Keratinocyte (primary cell): ENCODE data around the gene DHRSX. TPM values are rescaled to one million over a fixed set of nuclear protein-coding genes. Genes with fewer than 3 reads are reported as not detected.

ENCODE experiments used
- DNase-seq: peaks from one replicate; pipeline ENCODE4 v3.0.0-alpha.2; 2011; ENCODE audit warnings: low read depth, missing footprints, low spot score
- FAIRE-seq: peaks from 2 replicates; lab custom pipeline; 2011; peaks lifted over from hg19 to GRCh38; lab: Jason Lieb, UNC
- H2AFZ ChIP-seq: 2 replicates; pipeline ENCODE4 v1.6.0; 2012; ENCODE audit warnings: low read length, control low read depth, inconsistent platforms; ENCODE audit not compliant: control insufficient read depth
- H3K27ac ChIP-seq: 2 replicates; pipeline ENCODE4 v1.5.1; 2011; ENCODE audit warnings: low read length; ENCODE audit not compliant: control insufficient read depth, insufficient read depth
- H3K27me3 ChIP-seq: 3 replicates; pipeline ENCODE4 v1.6.0; 2011; ENCODE audit warnings: low read length; ENCODE audit not compliant: control insufficient read depth, insufficient read depth; ENCODE audit errors: extremely low read depth
- H3K36me3 ChIP-seq, 2 experiments: 2 replicates in 1 of 2; 3 replicates in 1 of 2; pipeline ENCODE4 v1.5.1; 2011; ENCODE audit warnings: low read length in 2 of 2, mild to moderate bottlenecking in 1 of 2; ENCODE audit not compliant: control insufficient read depth in 2 of 2, insufficient read depth in 2 of 2; ENCODE audit errors: extremely low read depth in 1 of 2
- H3K4me1 ChIP-seq: 3 replicates; pipeline ENCODE4 v1.5.1; 2011; ENCODE audit warnings: low read length; ENCODE audit not compliant: control insufficient read depth, insufficient read depth; ENCODE audit errors: extremely low read depth
- H3K4me2 ChIP-seq: 3 replicates; pipeline ENCODE4 v1.6.0; 2011; ENCODE audit warnings: low read depth, low read length; ENCODE audit not compliant: control insufficient read depth, insufficient read depth; ENCODE audit errors: extremely low read depth
- H3K4me3 ChIP-seq, 3 experiments: fragments of 200-600 bp in 1 of 3; sonication (generic) in 1 of 3; 2 replicates in 2 of 3; 3 replicates in 1 of 3; pipeline ENCODE4 v1.5.1; 2011 to 2016; ENCODE audit warnings: low read length in 3 of 3, mild to moderate bottlenecking in 3 of 3, control low read depth in 2 of 3, inconsistent platforms in 1 of 3, low read depth in 1 of 3, mixed read lengths in 1 of 3, mixed run types in 1 of 3, moderate library complexity in 1 of 3; ENCODE audit not compliant: control insufficient read depth in 2 of 3, insufficient read depth in 2 of 3; ENCODE audit errors: extremely low read depth in 1 of 3
- H3K79me2 ChIP-seq: 2 replicates; pipeline ENCODE4 v1.6.0; 2012; ENCODE audit warnings: low read length; ENCODE audit not compliant: control insufficient read depth, insufficient read depth
- H3K9ac ChIP-seq: 3 replicates; pipeline ENCODE4 v1.6.0; 2011; ENCODE audit warnings: low read length; ENCODE audit not compliant: control insufficient read depth, insufficient read depth; ENCODE audit errors: extremely low read depth
- H3K9me1 ChIP-seq: 3 replicates; pipeline ENCODE4 v1.6.0; 2011; ENCODE audit warnings: low read length; ENCODE audit not compliant: control insufficient read depth, insufficient read depth; ENCODE audit errors: extremely low read depth
- H3K9me3 ChIP-seq: 2 replicates; pipeline ENCODE4 v1.5.1; 2012; ENCODE audit warnings: low read depth, low read length; ENCODE audit not compliant: control insufficient read depth
- H4K20me1 ChIP-seq: 3 replicates; pipeline ENCODE4 v1.6.0; 2011; ENCODE audit warnings: low read length; ENCODE audit not compliant: control insufficient read depth, insufficient read depth; ENCODE audit errors: extremely low read depth
- EZH2 ChIP-seq: IDR thresholded peaks from one replicate; pipeline ENCODE4 v1.6.1; 2012; ENCODE audit warnings: inconsistent platforms, mild to moderate bottlenecking, low read length, moderate library complexity
- dilution Hi-C: fragments of 300-500 bp; cut with MboI; formaldehyde crosslinking; loops from one replicate; pipeline ENCODE4 v1.7.0; 2020; ENCODE audit warnings: low sequenced_read_pairs; ENCODE audit not compliant: extremely low pct_ligation_motif_present
- polyA plus RNA-seq, 5 experiments: library from polyadenylated mRNA; depleted of rRNA in 3 of 5; stranded (reverse) in 3 of 5; stranded (forward) in 1 of 5; unstranded in 1 of 5; fragments of >200 nt; gene quantifications; 1 replicate in 1 of 5; 2 replicates in 3 of 5; 3 replicates in 1 of 5; pipeline versions ENCODE4 v1.2.1 to v1.2.3, GENCODE V29; 2011 to 2012; ENCODE audit warnings: missing spikeins in 2 of 5, low read depth in 1 of 5, low replicate concordance in 1 of 5
- TF ChIP-seq, protein P1 (sequence below), 3 experiments: IDR thresholded peaks in 1 of 3; conservative IDR thresholded peaks in 1 of 3; optimal IDR thresholded peaks in 1 of 3; 2 replicates in 2 of 3; 3 replicates in 1 of 3; pipeline versions ENCODE3 to v1.5.1; 2011; ENCODE audit warnings: low read length in 3 of 3, mild to moderate bottlenecking in 3 of 3, moderate library complexity in 2 of 3, control low read depth in 1 of 3, inconsistent platforms in 1 of 3; ENCODE audit not compliant: insufficient read depth in 2 of 3; ENCODE audit errors: extremely low read depth in 1 of 3

Gene DHRSX
- polyA plus RNA-seq, 1 donor (not counting 4 experiments of a cell fraction or from before 2014, with no cell fraction given), result 20.4 TPM

DNA sequence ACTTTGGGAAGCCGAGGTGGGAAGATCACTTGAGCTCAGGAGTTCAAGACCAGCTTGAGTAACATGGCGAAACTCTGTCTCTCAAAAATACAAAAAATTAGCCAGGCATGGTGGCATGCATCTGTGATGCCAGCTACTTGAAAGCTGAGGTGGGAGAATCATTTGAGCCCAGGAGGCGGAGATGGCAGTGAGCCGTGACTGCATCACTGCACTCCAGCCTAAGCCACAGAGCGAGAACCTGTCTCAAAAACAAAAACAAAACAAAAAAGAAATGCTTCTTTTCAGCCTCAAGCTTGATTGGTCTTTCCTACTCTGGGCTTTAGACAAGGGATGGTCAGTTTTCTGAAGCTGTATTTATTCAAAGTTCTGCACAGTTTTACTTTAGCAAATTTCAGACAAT, 15.8 kb upstream of the DHRSX start:
- no peaks in the 10 kb centered on the region for H3K79me2 ChIP-seq
- no peak overlapping the region for H2AFZ ChIP-seq
- no peak overlapping the region for H3K27ac ChIP-seq
- no peaks in the 10 kb centered on the region for H3K9me1 ChIP-seq
- dilution Hi-C loops, result no loop called here
- no peak overlapping the region for H3K4me2 ChIP-seq
- DNase-seq (no peak), FAIRE-seq (no peak)
- no peaks in the 10 kb centered on the region for H3K36me3 ChIP-seq
- H3K27me3 ChIP-seq, result no peaks in the 10 kb centered on the region
- TF ChIP-seq, protein P1, sequence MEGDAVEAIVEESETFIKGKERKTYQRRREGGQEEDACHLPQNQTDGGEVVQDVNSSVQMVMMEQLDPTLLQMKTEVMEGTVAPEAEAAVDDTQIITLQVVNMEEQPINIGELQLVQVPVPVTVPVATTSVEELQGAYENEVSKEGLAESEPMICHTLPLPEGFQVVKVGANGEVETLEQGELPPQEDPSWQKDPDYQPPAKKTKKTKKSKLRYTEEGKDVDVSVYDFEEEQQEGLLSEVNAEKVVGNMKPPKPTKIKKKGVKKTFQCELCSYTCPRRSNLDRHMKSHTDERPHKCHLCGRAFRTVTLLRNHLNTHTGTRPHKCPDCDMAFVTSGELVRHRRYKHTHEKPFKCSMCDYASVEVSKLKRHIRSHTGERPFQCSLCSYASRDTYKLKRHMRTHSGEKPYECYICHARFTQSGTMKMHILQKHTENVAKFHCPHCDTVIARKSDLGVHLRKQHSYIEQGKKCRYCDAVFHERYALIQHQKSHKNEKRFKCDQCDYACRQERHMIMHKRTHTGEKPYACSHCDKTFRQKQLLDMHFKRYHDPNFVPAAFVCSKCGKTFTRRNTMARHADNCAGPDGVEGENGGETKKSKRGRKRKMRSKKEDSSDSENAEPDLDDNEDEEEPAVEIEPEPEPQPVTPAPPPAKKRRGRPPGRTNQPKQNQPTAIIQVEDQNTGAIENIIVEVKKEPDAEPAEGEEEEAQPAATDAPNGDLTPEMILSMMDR (optimal IDR thresholded peaks at IDR 0.05 in 1 of 3, IDR thresholded peaks at IDR 0.05 in 1 of 3, conservative IDR thresholded peaks at IDR 0.05 in 1 of 3; ENCODE audit: extremely low read depth in 1 of 3, insufficient read depth in 2 of 3, low read length in 3 of 3), result no peak
- no peak for TF ChIP-seq EZH2
- no peaks in the 10 kb centered on the region for H4K20me1 ChIP-seq
- peaks cover 3% of the 10 kb centered on the region for H3K9me3 ChIP-seq
- no peaks in the 10 kb centered on the region for H3K4me1 ChIP-seq
- no peak overlapping the region for H3K4me3 ChIP-seq
- H3K9ac ChIP-seq, result no peak overlapping the region

DNA sequence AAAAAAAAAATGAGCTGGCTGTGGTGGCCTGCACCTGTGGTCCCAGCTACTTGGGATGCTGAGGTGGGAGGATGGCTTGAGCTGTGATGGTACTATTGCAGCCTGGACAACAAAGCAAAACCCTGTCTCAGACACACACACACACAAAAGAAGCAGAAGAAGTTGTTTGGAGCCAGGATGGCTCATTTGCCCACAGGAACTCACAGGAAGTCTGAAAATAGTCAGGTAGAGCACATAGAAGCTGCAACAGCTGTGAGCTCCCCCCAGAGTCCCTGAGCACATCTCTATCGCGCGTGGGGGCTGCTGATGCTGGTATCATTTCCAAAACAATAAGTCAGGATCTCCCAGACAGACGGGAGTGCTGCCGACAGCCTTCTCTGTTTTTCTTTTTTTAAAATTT, 13.4 kb upstream of the DHRSX start:
- no peak overlapping the region for H2AFZ ChIP-seq
- no peaks in the 10 kb centered on the region for H3K27me3 ChIP-seq
- H3K9me3 ChIP-seq, result no peaks in the 10 kb centered on the region
- DNase-seq (no peak), FAIRE-seq (no peak)
- no peak overlapping the region for H3K4me2 ChIP-seq
- no peaks in the 10 kb centered on the region for H3K4me1 ChIP-seq
- H3K36me3 ChIP-seq, result no peaks in the 10 kb centered on the region
- no peaks in the 10 kb centered on the region for H3K9me1 ChIP-seq
- no peak overlapping the region for H3K9ac ChIP-seq
- H3K79me2 ChIP-seq, result no peaks in the 10 kb centered on the region
- dilution Hi-C loops, result no loop called here
- TF ChIP-seq, protein P1 (optimal IDR thresholded peaks at IDR 0.05 in 1 of 3, IDR thresholded peaks at IDR 0.05 in 1 of 3, conservative IDR thresholded peaks at IDR 0.05 in 1 of 3; ENCODE audit: extremely low read depth in 1 of 3, insufficient read depth in 2 of 3, low read length in 3 of 3), result no peak
- no peaks in the 10 kb centered on the region for H4K20me1 ChIP-seq
- no peak overlapping the region for H3K4me3 ChIP-seq
- H3K27ac ChIP-seq, result no peak overlapping the region
